GM21825 (cell line): Measurements from ENCODE around the gene SLC29A4.
"Not testable (repeated sequence)": the region's sequence is repeated elsewhere in the genome, so short reads cannot be mapped to it uniquely, and the experiment has no call there.

Experiments
- ATAC-seq: cut with Tn5 transposase; IDR thresholded peaks from one replicate; pipeline ENCODE4 v1.9.1; 2021; ENCODE audit warnings: mild to moderate bottlenecking, moderate library complexity; ENCODE audit not compliant: unreplicated experiment

Gene SLC29A4

DNA sequence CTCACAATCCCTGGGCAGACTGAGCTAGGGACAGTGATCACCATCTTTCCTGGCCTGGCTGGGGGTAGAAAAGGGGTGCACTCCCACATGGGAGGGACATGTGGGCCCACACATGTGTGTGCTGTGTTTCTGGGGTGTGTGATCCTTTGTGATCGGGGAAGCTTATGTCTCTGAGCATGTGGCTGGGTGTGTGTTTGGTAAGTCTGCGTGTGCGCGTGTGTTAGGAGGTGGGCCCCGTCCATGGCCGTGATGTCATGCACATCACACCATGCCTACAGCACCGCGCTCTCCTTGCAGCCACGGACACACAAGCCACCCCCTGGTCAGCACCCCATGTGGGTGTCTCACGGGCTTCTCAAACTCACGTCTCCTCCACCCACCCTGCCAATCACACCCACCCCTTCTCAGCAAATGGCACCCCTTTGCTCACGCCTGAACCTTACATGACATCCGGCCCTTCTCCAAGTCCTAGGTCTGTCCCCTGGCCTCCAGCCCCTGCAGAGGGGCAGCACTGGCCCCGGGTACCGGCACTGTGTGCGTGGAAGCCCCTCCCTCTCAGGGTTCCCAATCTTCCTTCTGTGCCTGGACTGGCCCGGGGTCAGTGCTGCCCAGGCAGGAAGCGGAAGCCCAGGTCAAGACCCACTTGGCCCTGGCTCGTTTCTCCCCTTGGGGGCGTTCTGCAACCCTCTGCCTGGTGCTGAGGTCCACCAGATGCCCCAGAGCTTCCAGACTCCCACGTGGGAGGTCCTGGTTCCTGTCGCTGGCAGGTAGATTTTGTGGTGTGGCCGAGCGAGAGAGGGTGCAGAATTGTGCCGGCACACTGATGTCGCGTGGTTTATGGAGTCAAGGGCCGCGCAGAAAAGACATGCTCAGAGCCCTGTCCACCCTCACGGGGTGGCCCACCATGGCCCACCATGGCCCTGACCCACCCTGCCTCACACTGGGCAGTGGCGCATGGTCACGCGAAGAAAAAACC, 12.6 kb downstream of the SLC29A4 start:
- ATAC-seq, result no peak

- no peak for ATAC-seq
Measured at GRCh38 chr7:5296015-5296610, 13.4 kb downstream of the SLC29A4 start.

DNA sequence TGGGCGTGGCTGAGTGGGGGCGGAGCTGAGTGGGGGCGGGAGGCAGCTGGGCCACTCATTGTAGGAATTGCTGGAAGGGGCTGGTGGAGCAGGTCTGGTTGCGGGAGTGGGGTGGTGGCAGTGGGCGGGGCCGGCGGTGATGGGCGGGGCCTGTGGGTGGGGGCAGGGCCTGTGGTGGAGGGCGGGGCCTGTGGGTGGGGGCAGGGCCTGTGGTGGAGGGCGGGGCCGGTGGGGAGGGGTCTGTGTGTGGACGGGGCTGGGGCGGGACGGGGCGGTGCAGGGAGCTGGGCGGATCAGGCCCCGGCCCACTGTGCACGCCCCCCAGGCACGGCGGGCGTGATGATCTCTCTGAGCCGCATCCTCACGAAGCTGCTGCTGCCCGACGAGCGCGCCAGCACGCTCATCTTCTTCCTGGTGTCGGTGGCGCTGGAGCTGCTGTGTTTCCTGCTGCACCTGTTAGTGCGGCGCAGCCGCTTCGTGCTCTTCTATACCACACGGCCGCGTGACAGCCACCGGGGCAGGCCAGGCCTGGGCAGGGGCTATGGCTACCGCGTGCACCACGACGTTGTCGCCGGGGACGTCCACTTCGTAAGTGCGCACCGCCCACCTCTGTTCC, 14.0 kb downstream of the SLC29A4 start:
- ATAC-seq, result no peak

- ATAC-seq, result no peak
Measured at GRCh38 chr7:5300366-5300765, 17.6 kb downstream of the SLC29A4 start.

DNA sequence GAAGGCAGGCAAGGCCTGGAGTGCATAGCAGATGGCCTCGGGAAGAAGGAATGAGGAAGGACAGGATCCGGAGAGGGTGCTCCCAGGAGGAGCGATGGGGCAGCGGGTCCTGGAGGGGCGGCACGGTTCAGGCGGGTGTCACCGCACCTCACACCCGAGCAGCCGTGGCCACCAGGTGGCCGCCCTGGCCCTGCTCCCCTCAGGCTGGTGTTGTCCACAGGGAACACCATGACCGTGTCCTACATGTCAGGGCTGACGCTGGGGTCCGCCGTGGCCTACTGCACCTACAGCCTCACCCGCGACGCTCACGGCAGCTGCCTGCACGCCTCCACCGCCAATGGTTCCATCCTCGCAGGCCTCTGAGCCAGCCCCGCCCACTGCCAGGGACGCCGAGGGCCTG, 19.8 kb downstream of the SLC29A4 start:
- no peak for ATAC-seq

DNA sequence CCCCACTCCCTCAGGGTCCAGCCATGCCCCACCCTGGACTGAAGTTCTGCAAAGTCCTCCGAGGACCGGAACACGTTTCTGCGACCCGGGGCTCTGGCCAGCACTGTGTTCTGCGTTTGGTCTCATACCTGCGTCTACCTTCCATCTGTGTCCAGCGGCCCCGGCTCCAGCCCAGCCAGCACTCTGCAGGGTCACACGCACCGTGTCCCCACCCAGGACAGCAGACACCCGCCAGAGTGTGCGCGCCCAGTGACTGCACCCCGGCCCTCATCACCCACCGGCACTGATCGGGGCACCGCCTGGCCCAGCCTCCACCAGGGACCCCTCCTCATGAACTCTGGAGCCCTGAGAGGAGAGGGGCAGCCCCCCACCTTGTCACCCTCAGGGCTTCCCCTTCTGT, 20.3 kb downstream of the SLC29A4 start:
- ATAC-seq, result no peak

DNA sequence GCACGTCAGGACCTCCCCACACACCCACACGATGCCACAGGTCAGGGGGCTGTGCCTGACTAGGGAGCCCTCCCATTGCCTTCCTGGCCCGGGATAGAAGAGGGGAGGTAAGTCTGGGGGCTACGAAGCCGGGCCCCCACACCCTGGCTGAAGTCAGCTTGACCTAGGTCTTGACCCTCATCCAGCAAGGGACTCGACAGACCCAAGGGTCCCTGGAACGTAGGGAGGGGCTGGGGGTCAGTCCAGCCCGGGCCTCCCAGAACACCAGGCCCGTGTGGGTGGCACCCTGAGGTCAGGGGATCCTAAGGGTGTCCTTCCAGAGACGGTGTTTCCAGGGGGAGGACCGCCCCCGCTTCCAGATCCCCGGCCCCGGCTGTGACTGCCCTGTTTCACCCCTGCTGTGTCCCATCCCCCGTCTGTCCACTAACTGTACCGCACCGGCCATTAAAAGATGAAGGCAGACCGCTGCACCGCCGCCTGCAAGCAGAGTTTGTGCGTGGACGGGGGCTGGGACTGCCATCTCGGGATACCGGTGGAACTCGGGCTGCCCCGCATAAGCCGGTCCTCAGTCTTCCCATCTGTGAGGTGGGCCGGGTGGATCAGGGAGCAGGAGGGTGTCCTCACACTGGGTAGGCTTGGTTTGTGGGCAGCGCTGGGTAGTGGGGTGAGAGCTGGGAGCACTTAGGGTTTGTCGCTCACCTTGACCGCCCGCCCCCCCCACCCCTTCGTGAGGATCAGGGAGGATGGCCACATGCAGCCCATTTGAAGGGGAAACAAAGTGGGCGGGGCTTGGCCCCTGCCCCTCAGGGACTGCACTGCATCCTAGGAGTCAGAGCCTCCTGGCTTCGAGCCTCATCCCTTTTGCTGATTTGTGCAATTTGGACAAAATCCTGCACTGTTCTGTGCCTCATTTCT, 21.1 kb downstream of the SLC29A4 start:
- no peak for ATAC-seq

GRCh38 chr7:5305050-5305449, 22.3 kb downstream of the SLC29A4 start:
- not testable (repeated sequence) for ATAC-seq

- ATAC-seq, result not testable (repeated sequence)
Measured at GRCh38 chr7:5307221-5308142, 24.7 kb downstream of the SLC29A4 start.

DNA sequence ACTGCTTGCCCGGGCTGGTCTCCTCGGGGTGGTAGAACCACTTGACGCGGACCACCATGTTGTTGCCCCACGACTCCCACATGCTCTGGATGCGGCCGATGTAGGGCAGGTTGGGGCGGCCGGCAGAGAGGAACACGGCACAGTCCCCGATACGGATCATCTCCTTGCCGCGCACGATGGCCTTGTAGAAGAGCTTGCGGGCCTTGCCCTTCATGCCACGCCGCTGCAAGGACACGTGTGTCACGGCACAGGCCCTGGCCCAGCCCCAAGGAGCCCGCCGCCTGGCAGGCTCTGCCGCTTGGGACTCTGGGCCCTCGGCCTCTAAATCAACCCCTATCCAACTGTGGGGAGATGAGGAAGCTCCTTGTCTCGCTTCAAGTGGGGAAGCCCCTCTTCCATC, 26.4 kb downstream of the SLC29A4 start:
- no peak for ATAC-seq

GRCh38 chr7:5310822-5311405, 28.2 kb downstream of the SLC29A4 start:
- ATAC-seq, result no peak

DNA sequence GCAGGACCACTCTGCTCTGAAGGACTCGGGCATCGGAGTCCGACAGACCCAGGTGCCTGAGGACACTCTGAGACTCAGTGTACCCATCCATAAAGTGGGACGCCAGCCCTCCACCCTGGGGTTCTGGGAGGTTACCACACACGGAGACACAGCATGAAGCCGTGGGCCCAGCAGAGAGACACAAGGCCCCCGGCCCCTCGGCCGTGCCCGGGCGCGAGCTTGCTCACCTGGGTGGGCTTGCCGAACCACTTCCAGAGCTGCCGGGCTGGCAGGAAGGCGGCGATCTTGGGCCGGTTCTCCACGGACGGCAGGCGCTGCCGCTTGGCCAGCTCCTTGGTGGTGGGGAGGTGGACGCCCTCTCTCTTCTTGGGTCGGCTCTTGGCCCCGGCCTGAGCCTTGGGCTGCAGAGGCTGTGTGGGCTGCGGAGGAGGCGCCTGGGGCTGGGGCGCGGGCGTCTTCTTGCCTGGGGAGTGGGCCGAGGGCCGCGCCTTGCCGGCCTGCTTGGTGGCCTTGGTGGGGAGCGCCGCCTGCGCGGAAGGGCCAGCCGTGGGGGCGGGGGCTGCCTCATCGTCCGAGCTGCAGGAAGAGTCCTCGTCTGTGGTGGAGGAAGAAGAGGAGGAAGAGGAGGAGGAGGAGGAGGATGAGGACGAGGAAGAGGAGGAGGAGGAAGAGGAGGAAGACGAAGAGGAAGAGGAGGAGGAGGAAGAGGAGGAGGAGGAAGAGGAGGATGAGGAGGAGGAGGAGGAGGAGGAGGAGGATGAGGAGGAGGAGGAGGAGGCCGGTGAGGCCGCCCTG, 29.7 kb downstream of the SLC29A4 start:
- not testable (repeated sequence) for ATAC-seq

- not testable (repeated sequence) for ATAC-seq
Measured at GRCh38 chr7:5313076-5313885, 30.5 kb downstream of the SLC29A4 start.

DNA sequence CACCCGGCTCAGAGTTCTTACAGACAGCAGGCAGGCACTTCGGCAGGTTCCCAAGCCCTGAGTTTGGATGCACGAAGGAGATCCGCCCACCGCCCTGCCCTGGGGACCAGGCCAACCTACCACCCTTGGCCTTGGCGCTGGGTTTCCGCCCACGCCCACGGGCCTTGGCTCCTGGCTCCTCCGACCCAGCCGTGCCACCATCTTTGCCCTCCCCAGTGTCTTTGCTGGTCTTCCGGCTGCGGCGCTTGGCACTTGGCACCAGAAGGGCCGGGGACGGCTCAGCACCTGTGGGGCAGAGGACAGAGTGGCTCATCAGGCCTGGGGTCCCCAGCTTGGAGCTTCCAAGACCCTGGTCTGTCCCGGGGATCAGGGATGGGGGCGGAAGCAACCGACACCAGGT, 32.1 kb downstream of the SLC29A4 start:
- no peak for ATAC-seq

GRCh38 chr7:5315761-5316160, 33.0 kb downstream of the SLC29A4 start:
- no peak for ATAC-seq

- ATAC-seq, result not testable (repeated sequence)
Measured at GRCh38 chr7:5318613-5319012, 35.9 kb downstream of the SLC29A4 start.

- ATAC-seq, result no peak
Measured at GRCh38 chr7:5320391-5320790, 37.6 kb downstream of the SLC29A4 start.
